Measurements from ENCODE around the gene BTBD9. TPM values are rescaled to one million over a fixed set of nuclear protein-coding genes. Genes with fewer than 3 reads are reported as not detected.

BTBD9 gene
- total RNA-seq, 1 donor from 2014 or later, result 23.0 TPM

GRCh38 chr6:38438097-38438496 lies 201.6 kb downstream of the BTBD9 start:
- H3K27me3 Mint-ChIP-seq (ENCODE audit: low read depth), result no peaks in the 10 kb centered on the region
- H3K36me3 Mint-ChIP-seq, result peaks cover 1% of the 10 kb centered on the region
- TF ChIP-seq, protein P1, sequence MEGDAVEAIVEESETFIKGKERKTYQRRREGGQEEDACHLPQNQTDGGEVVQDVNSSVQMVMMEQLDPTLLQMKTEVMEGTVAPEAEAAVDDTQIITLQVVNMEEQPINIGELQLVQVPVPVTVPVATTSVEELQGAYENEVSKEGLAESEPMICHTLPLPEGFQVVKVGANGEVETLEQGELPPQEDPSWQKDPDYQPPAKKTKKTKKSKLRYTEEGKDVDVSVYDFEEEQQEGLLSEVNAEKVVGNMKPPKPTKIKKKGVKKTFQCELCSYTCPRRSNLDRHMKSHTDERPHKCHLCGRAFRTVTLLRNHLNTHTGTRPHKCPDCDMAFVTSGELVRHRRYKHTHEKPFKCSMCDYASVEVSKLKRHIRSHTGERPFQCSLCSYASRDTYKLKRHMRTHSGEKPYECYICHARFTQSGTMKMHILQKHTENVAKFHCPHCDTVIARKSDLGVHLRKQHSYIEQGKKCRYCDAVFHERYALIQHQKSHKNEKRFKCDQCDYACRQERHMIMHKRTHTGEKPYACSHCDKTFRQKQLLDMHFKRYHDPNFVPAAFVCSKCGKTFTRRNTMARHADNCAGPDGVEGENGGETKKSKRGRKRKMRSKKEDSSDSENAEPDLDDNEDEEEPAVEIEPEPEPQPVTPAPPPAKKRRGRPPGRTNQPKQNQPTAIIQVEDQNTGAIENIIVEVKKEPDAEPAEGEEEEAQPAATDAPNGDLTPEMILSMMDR (IDR thresholded peaks at IDR 0.05; ENCODE audit: unreplicated experiment), result no peak
- H3K4me1 Mint-ChIP-seq, result peaks cover 6% of the 10 kb centered on the region
- H3K27ac Mint-ChIP-seq, result no peak overlapping the region
- no peak overlapping the region for H3K4me3 Mint-ChIP-seq
- DNase-seq (ENCODE audit: low spot score in 2 of 2, unreplicated experiment in 2 of 2), result no peak
- H3K9me3 Mint-ChIP-seq, result peaks cover 6% of the 10 kb centered on the region

- Mint-ChIP-seq H3K36me3 (peaks cover 7% of the 10 kb centered on the region), H3K27ac (no peak overlapping the region), H3K9me3 (peaks cover 15% of the 10 kb centered on the region), H3K4me1 (peaks cover 6% of the 10 kb centered on the region), H3K27me3 (ENCODE audit: low read depth) (no peaks in the 10 kb centered on the region), H3K4me3 (no peak overlapping the region)
- DNase-seq (ENCODE audit: low spot score in 2 of 2, unreplicated experiment in 2 of 2), result no peak
- TF ChIP-seq, protein P1 (IDR thresholded peaks at IDR 0.05; ENCODE audit: unreplicated experiment), result no peak
Observed at GRCh38 chr6:38436726-38437465, 202.8 kb downstream of the BTBD9 start.

GRCh38 chr6:38435330-38435729 lies 204.4 kb downstream of the BTBD9 start:
- Mint-ChIP-seq H3K9me3 (peaks cover 18% of the 10 kb centered on the region), H3K27ac (no peak overlapping the region), H3K4me1 (peaks cover 6% of the 10 kb centered on the region), H3K27me3 (ENCODE audit: low read depth) (no peaks in the 10 kb centered on the region), H3K4me3 (no peak overlapping the region), H3K36me3 (peaks cover 9% of the 10 kb centered on the region)
- DNase-seq (ENCODE audit: low spot score in 2 of 2, unreplicated experiment in 2 of 2), result no peak
- TF ChIP-seq, protein P1 (IDR thresholded peaks at IDR 0.05; ENCODE audit: unreplicated experiment), result no peak

- Mint-ChIP-seq H3K4me3 (no peak overlapping the region), H3K9me3 (peaks cover 18% of the 10 kb centered on the region), H3K36me3 (peaks cover 11% of the 10 kb centered on the region), H3K27me3 (ENCODE audit: low read depth) (no peaks in the 10 kb centered on the region), H3K27ac (no peak overlapping the region), H3K4me1 (peaks cover 6% of the 10 kb centered on the region)
- no peak for DNase-seq (ENCODE audit: low spot score in 2 of 2, unreplicated experiment in 2 of 2)
- TF ChIP-seq, protein P1 (IDR thresholded peaks at IDR 0.05; ENCODE audit: unreplicated experiment), result no peak
Observed at GRCh38 chr6:38434051-38434450, 205.7 kb downstream of the BTBD9 start.

- DNase-seq (ENCODE audit: low spot score in 2 of 2, unreplicated experiment in 2 of 2), result no peak
- Mint-ChIP-seq H3K9me3 (peaks cover 18% of the 10 kb centered on the region), H3K4me1 (peaks cover 7% of the 10 kb centered on the region), H3K27ac (no peak overlapping the region), H3K4me3 (no peak overlapping the region), H3K36me3 (peaks cover 11% of the 10 kb centered on the region), H3K27me3 (ENCODE audit: low read depth) (no peaks in the 10 kb centered on the region)
- TF ChIP-seq, protein P1 (IDR thresholded peaks at IDR 0.05; ENCODE audit: unreplicated experiment), result no peak
Observed at GRCh38 chr6:38432479-38432878, 207.2 kb downstream of the BTBD9 start.

Data from mesothelial cell of epicardium (in vitro differentiated cells).